AG09319 (cell line): ENCODE measurements around the gene TCF20.

Experiments
- DNase-seq: peaks from one replicate; pipeline ENCODE4 v3.0.0-alpha.2; 2010; ENCODE audit warnings: low read depth; ENCODE audit errors: extremely low read depth
- TF ChIP-seq, protein P1 (sequence below): IDR thresholded peaks from 2 replicates; pipeline ENCODE4 v1.5.1; 2011; ENCODE audit warnings: low read depth, mild to moderate bottlenecking, inconsistent platforms, low read length, moderate library complexity

Gene TCF20

DNA sequence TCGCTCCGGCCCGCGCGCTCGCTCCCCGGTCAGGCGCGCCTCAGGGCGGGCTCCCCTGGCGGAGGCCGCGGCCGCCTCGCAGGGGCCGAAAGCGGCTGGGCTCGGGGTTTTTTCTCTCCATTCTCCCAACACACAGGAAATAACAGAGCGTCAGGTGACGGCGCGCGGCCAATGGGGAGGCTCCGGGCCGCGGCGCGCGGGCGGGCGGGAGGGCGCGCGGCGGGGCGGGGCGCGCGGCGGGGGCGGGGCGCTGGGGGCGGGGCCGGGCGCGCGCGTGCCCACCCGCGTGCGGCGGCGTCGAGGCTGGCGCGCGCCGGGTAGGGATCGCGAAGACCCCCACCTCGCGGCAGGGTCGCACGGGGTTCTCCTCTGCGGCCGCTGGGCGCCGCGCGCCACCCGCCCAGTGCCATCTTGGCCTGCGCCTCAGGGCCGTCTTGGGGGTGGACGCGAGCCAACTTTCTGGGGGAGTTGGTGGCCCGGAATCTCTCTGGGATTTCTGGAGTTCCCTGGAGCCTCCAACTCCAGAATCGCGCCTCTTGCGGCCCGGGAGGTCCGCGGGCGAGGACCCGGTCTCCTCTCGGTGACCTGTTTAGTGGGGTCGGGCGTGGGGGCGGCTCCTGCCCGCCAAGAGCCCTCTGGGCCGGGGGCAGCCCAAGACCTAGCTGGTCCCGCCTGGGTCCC, at the start of gene TCF20:
TCF20 (minus strand) TSS at position 144 of the 681 bp plus-strand sequence. CDS start 55,348 bp downstream, outside the sequence.
- no peak for DNase-seq
- TF ChIP-seq, protein P1, sequence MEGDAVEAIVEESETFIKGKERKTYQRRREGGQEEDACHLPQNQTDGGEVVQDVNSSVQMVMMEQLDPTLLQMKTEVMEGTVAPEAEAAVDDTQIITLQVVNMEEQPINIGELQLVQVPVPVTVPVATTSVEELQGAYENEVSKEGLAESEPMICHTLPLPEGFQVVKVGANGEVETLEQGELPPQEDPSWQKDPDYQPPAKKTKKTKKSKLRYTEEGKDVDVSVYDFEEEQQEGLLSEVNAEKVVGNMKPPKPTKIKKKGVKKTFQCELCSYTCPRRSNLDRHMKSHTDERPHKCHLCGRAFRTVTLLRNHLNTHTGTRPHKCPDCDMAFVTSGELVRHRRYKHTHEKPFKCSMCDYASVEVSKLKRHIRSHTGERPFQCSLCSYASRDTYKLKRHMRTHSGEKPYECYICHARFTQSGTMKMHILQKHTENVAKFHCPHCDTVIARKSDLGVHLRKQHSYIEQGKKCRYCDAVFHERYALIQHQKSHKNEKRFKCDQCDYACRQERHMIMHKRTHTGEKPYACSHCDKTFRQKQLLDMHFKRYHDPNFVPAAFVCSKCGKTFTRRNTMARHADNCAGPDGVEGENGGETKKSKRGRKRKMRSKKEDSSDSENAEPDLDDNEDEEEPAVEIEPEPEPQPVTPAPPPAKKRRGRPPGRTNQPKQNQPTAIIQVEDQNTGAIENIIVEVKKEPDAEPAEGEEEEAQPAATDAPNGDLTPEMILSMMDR, result no peak

DNA sequence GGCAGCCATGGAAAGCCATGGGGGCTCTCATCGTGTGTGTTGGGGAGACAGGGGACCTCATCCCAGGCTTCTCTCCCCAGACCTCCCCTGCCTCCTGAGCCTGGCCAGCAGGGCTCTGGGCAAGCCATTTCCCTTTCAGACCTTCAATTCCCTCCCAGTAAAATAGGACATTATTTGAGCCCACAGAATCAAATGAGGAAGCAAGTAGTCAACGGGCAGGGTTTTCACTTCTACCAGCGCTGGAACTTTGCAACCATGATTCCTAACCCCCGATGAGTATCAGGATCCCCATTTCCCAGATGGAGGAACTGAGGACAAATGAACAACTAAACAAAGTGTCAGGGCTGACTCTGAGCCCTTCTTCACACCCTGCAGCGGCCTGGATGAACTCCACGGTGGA, 48.9 kb upstream of the TCF20 start:
- TF ChIP-seq, protein P1, result no peak
- no peak for DNase-seq

DNA sequence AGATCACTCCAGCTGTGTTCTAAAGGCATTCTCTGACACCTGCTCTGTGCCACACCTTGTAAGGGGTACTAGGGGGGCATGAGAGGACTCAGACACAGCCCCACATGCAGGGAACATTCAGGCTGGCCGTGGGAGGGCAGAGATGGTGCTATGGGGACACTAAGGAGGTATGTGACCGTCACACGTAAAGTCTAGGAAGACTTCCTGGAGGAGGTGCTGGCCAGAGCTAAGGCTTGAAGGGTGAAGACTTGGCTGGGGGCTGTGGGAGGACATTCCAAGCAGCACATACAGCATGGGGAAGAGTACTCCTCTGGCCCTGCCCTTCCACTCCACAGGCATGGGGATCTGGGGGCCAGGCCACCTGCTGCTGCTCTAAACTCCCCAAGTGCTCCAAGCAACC, 48.5 kb upstream of the TCF20 start:
- TF ChIP-seq, protein P1, result no peak
- no peak for DNase-seq

DNA sequence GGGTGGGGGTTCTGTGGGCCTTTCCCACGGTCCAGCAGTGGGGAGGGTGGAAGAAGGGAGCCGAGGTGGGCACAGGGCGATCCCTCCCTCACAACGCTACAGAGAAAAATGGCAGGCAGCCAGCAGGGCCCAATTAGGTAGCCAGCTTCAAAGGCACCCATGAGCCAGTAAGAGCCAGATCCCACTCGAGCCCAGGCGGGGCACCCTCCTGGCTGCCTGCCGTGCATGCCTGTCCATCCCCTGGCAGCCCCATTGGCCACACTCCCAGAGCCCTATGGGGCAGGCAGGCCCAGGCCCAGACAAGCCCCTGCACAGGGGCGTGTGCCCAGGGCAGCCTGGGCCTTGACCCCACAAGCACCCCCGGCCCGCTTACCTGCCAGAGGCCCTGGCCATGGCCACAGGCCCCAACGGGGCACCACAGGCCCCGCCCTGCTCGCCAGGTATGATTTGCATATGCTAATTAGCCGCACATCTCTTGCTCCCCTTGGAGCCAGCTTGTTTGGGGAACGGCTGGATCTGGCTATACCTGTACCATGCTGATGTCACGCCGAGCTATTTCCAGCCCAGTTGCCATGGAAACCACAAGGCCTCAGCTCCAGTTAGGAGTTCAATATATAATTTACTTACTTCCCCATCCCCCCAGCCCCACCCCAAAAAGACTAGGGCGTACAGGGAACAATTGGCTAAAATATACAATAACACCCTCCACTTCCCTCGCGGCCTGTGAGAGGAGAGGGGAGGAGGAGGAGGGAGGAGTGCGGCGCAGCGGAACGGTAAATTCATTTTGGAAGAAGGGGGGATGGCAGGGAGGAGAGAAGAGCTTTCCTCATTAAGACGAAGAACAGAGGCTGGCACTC, 47.5 kb upstream of the TCF20 start:
- DNase-seq, result no peak

DNA sequence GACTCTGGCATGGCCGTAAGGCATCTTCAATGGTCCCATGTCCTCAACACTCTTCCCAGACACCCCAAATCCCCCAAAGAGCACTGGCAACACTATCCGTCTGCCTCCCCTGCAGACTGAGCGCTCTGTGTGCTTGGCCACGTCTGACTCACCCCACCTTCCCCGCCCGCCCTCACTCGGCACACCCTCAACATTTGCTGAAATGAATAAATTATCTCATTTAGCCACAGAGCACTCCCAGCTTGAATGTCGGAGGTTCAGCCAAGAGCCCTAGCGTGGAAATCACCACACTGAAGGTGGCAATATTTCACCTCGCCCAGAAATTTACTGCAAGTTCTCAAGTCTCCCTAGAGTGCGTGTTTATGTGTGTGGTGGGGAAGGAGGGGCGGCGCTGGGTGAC, 46.6 kb upstream of the TCF20 start:
- no peak for DNase-seq
- TF ChIP-seq, protein P1, result no peak

More for the DNA sequence above, 47.5 kb upstream of the TCF20 start:
- TF ChIP-seq, protein P1, result no peak

DNA sequence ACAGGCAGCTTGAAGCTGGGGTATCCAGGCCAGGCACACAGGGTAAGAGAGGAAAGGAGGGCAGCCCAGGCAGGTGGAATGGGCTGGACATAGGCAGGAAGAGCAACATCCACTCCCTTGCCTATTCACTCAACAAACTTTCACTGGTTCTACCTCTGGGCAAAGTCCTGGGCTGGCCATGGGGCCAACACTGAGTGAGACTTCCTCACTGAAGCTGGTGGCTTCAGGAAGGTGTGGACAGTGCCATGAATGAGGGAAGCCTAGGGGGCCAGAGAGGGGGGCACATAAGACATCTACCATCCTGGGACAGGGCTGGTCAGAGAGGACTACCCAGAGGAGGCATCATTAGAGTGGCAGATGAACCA, 44.9 kb upstream of the TCF20 start:
- TF ChIP-seq, protein P1, result no peak
- no peak for DNase-seq
